Measurements from ENCODE around the gene JUND. TPM values are rescaled to one million over a fixed set of nuclear protein-coding genes. Genes with fewer than 3 reads are reported as not detected.

Gene JUND
- total RNA-seq, 1 donor from 2014 or later, result 131 TPM

GRCh38 chr19:18269070-18269723 lies 12.2 kb downstream of the JUND start:
- no peak for DNase-seq (ENCODE audit: low read depth, low spot score)

- no peak for DNase-seq (ENCODE audit: low read depth, low spot score)
Measured at GRCh38 chr19:18266771-18267686, 14.4 kb downstream of the JUND start.

GRCh38 chr19:18265582-18265981 lies 15.8 kb downstream of the JUND start:
- no peak for DNase-seq (ENCODE audit: low read depth, low spot score)

- no peak for DNase-seq (ENCODE audit: low read depth, low spot score)
Measured at GRCh38 chr19:18264971-18265540, 16.4 kb downstream of the JUND start.

GRCh38 chr19:18264137-18264854 lies 17.1 kb downstream of the JUND start:
- DNase-seq (ENCODE audit: low read depth, low spot score), result no peak

GRCh38 chr19:18263324-18264136 lies 17.9 kb downstream of the JUND start:
- DNase-seq (ENCODE audit: low read depth, low spot score), result no peak

- DNase-seq (ENCODE audit: low read depth, low spot score), result no peak
Measured at GRCh38 chr19:18262917-18263316, 18.5 kb downstream of the JUND start.

GRCh38 chr19:18262144-18262543 lies 19.3 kb downstream of the JUND start:
- DNase-seq (ENCODE audit: low read depth, low spot score), result no peak

GRCh38 chr19:18261474-18261873 lies 19.9 kb downstream of the JUND start:
- DNase-seq (ENCODE audit: low read depth, low spot score), result no peak

GRCh38 chr19:18259893-18260292 lies 21.5 kb downstream of the JUND start:
- no peak for DNase-seq (ENCODE audit: low read depth, low spot score)

- DNase-seq (ENCODE audit: low read depth, low spot score), result no peak
Measured at GRCh38 chr19:18257503-18258470, 23.6 kb downstream of the JUND start.

GRCh38 chr19:18254546-18255503 lies 26.6 kb downstream of the JUND start:
- no peak for DNase-seq (ENCODE audit: low read depth, low spot score)

GRCh38 chr19:18253716-18254115 lies 27.7 kb downstream of the JUND start:
- DNase-seq (ENCODE audit: low read depth, low spot score), result no peak

- DNase-seq (ENCODE audit: low read depth, low spot score), result no peak
Measured at GRCh38 chr19:18253130-18253529, 28.3 kb downstream of the JUND start.

- no peak for DNase-seq (ENCODE audit: low read depth, low spot score)
Measured at GRCh38 chr19:18252370-18252717, 29.1 kb downstream of the JUND start.

- DNase-seq (ENCODE audit: low read depth, low spot score), result peak; percentile 26
Measured at GRCh38 chr19:18251587-18252369, 29.6 kb downstream of the JUND start.

GRCh38 chr19:18249834-18250233 lies 31.6 kb downstream of the JUND start:
- DNase-seq (ENCODE audit: low read depth, low spot score), result no peak

GRCh38 chr19:18245297-18245696 lies 36.1 kb downstream of the JUND start:
- DNase-seq (ENCODE audit: low read depth, low spot score), result no peak
